C4-2B (cell line): ENCODE data around the gene TGFB3.

ENCODE experiments used
- H3K27ac ChIP-seq: fragments of 450-650 bp; 2 replicates; pipeline ENCODE4 v1.5.1; 2017
- CTCF ChIP-seq: fragments of 450-650 bp; conservative IDR thresholded peaks from 2 replicates; pipeline ENCODE4 v1.5.1; 2017; ENCODE audit warnings: mild to moderate bottlenecking
- ZFX ChIP-seq: fragments of 450-650 bp; IDR thresholded peaks from 2 replicates; pipeline ENCODE4 v1.6.1; 2017

The TGFB3 gene

GRCh38 chr14:75959031-75959430 lies 22.8 kb downstream of the TGFB3 start:
- H3K27ac ChIP-seq = no peak overlapping the region
- TF ChIP-seq CTCF = no peak
- TF ChIP-seq ZFX = no peak

- H3K27ac ChIP-seq = no peak overlapping the region
- no peak for TF ChIP-seq CTCF
- TF ChIP-seq ZFX = no peak
These were observed 29.3 kb downstream of the TGFB3 start for GRCh38 chr14:75952489-75952888.

GRCh38 chr14:75946785-75947184 lies 35.0 kb downstream of the TGFB3 start:
- no peak for TF ChIP-seq CTCF
- TF ChIP-seq ZFX = no peak
- no peak overlapping the region for H3K27ac ChIP-seq

GRCh38 chr14:75944607-75945241 lies 37.1 kb downstream of the TGFB3 start:
- TF ChIP-seq CTCF = no peak
- TF ChIP-seq ZFX = no peak
- H3K27ac ChIP-seq = no peak overlapping the region

- no peak for TF ChIP-seq ZFX
- TF ChIP-seq CTCF = no peak
- no peak overlapping the region for H3K27ac ChIP-seq
These were observed 40.8 kb downstream of the TGFB3 start for GRCh38 chr14:75941030-75941429.

GRCh38 chr14:75939200-75939599 lies 42.6 kb downstream of the TGFB3 start:
- no peak overlapping the region for H3K27ac ChIP-seq
- TF ChIP-seq CTCF (no peak), ZFX (no peak)

- H3K27ac ChIP-seq = no peak overlapping the region
- TF ChIP-seq CTCF (no peak), ZFX (no peak)
These were observed 46.7 kb downstream of the TGFB3 start for GRCh38 chr14:75934998-75935628.
